Nucleus accumbens (tissue), 56 donors: ENCODE data around the gene IQGAP2.
A peak's percentile ranks its signal among the peaks of the same experiment; 100 is the strongest.

Experiments
- DNase-seq, 56 donors: peaks; one replicate each; lab custom pipeline; 2025; lab: John Stamatoyannopoulos, UW

The IQGAP2 gene

DNA sequence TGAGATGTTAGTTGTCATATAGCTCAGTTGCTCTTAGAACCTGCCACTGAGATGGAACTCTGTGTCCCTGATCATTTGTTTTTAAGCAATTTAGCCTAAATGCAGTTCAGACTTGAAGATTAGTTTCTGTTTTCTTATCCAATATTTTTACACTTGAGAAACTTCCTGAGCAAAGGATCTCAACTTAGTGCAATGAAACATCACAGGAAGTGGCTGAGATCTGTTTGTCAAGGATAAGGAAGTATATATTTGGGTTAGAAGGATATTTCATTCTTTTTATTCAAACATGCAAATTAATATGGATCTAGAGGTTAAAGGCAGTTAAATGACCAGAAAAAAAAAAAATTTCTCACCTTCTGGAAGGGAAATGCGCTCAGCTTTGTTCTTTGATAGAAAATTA lies 293.2 kb downstream of the IQGAP2 start:
- DNase-seq = no peak

DNA sequence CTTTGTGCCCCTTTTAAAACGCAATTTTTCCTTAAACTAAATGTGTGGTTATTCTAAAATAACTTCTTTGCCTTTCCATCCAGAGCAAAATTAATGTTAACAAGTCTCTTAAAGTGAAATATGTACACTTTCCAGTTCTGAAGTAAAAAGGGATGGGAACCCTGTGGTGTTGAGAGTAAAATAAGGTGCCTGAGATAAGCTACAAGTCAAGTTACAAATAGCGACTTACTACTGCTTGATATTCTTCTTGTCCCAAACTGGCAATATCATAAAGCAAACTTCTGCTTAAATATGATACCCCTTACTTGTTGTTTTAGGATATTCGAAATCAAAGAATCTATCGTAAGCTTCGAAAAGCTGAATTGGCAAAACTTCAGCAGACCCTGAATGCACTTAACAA lies 294.6 kb downstream of the IQGAP2 start:
- DNase-seq = no peak

DNA sequence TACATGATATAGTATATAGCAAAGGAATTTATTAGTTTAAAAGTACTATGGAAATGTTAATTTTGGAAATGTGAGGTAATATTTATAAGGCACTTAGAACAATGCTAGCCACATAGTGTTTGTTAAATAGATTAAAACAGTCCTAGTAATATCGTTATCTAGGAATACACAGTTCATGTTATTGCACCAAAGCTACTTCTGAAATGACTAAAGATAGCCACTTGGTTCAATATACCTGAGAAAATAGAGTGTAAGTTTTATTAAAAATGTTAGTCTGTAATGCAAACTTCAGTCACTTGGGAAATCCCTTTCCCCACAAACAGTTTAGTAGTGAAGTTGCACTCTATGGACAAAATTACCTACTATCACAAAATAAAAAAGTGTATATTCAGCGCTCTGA lies 297.5 kb downstream of the IQGAP2 start:
- DNase-seq = no peak

DNA sequence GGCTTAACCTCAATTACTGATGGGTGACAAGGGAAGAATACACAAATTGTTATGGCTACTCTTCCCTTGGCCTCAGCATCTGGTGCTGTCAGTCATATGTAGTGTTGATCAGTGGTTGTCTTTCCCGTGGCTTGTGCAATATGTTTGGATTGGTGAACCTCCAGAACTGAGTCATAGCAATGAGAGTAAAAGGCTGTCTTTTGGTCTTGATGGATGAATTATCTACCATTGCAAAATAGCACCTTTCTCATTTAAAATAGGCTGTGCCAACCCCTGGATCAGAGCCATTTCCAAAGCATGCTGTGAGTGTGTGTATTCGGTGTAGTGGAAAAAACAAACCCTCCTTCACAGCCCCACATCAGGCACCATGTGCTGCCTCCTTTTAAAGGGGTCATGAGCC lies 298.2 kb downstream of the IQGAP2 start:
- no peak for DNase-seq

DNA sequence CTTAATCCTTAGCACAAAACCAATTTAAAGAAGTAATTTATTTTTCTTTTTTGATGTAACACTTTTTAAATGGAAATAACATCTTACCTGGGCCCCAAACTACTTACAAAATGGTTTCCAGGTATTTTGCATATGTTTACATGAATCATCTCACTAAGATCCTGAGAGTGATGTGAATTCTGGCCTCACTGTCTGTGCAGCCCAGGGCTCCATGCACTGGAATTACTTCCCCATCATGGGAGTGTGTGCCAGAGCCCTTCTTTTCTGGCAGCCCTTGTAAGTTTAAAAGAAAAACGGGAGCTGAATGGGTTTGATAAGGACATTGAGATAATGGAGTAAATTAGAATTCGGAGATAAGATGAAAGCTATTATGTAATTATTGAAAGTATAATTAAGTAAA lies 300.6 kb downstream of the IQGAP2 start:
- DNase-seq = no peak

DNA sequence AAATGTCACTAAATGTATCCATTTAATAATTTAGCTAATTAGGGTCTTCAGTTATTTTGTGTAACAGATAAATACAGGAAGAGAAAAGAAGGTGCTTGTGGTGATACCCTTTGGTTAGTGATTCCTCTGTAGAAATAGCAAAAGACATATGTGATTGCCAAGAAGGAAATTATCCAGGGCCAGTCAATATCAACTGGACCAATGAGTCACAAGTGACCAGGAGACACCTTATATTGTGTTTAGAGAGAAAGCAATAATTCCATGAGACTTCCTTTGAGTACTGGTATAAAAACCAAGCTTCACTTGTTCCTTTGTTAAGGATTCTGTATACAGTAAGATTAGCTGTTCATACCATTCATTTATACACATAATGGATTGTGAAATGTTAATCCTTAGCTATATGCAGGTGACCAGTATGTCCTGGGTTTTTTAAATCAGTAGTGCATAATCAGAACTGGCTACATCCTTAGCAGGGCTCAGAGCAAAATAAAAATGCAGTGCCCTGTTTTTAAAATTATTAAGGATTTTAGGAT lies 301.1 kb downstream of the IQGAP2 start:
- DNase-seq = no peak

DNA sequence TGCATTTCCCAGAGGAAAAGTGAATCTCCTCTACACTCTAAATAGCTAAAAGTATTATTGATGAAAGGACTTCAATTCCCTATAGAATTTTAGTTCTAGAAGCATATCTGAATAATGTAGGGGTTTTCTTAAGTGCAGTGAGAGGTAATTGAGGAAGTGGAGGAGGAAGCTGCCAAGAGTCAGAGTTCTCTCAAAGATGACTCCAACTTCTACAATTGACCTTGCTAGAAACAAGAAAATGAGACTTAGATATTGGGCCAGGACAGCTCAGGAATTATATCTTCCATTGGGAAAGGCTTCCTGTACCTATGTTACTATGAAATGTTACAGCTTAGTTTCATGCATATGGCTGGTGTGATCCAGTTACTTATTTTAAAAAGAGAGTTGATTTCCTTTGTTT lies 302.5 kb downstream of the IQGAP2 start:
- no peak for DNase-seq

DNA sequence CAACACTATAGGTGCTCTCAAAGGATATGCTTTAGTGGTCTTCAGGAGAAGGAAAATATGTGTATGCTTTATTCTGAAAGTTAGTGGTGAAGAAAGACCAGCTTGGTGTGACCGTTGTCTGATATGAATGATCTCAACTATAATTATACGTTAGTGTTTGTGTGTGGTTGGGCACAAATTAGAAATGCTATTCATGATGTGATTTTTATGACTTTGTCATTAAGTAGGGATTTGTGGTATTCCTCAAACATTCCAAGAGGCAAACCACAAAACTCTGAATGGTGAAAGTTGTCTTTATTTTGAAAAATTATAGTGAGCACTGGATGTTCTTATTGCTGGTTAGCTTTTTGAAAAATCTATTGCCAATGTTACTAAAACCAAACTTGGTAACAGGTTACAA lies 306.7 kb downstream of the IQGAP2 start:
- no peak for DNase-seq

DNA sequence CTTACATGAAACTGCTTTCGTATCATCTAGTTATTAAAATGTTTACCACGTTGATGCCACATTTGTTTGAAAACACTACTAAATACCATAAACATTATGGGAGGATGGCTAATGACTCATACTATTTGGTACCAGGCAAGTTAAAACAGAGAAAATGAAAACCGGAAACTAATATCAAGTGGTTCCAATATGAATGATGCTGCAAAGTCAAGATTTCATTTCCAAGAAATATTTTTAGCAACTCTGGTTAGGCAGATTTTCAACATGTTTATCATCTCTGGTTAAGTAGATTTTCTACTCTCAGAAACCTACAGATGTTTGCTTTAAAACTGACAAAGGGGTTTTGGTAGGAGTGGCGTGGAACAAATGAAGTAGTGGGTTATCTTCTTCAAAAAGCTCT lies 307.9 kb downstream of the IQGAP2 start:
- DNase-seq = no peak

DNA sequence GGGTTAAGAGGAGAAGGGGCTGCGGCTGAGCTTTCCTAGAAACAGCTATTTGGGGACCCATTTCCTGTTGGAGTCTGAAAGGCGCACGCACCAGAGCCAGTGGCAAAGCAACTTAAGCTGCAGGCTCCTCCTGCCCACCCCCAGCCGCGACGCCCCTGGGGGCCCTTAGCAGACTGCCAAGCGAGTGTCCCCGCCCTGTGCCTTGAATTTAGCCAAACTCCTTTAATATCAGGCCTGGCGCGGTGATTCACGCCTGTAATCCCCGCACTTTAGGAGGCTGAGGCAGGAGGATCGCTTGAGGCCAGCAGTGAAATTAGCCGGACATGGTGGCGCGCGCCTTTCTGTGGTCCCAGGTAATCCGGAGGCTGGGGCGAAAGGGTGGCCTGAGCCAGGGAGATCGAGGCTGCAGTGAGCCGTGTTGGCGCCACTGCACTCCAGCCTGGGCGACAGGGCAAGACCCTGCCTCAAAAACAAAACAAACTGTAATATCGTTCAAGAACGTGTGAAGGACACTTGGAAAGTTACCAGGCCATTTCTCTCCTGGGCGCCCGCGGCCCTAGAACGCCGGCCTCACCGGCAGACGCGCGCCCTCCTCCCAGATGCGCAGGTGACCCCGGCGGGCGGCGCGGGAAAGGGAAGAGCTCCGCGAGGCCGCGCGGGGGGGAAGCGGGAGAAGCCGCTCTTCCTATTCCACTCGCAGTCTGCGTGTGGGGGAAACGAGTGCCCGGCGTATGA lies 311.8 kb downstream of the IQGAP2 start:
- DNase-seq = peak in 1 of 56 donors; percentile 4

DNA sequence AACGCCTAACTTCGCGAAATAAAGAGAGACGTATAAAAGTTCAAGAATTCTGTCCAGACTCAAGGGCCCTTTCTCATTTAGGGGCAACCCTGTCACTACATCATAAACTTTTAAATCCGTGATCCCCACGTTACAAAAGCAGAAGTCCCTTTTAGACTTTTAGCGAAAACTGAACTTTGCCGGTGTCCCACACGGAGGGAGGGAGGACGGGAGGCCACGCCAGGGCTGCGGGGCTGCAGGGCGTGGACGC lies 312.3 kb downstream of the IQGAP2 start:
- no peak for DNase-seq

DNA sequence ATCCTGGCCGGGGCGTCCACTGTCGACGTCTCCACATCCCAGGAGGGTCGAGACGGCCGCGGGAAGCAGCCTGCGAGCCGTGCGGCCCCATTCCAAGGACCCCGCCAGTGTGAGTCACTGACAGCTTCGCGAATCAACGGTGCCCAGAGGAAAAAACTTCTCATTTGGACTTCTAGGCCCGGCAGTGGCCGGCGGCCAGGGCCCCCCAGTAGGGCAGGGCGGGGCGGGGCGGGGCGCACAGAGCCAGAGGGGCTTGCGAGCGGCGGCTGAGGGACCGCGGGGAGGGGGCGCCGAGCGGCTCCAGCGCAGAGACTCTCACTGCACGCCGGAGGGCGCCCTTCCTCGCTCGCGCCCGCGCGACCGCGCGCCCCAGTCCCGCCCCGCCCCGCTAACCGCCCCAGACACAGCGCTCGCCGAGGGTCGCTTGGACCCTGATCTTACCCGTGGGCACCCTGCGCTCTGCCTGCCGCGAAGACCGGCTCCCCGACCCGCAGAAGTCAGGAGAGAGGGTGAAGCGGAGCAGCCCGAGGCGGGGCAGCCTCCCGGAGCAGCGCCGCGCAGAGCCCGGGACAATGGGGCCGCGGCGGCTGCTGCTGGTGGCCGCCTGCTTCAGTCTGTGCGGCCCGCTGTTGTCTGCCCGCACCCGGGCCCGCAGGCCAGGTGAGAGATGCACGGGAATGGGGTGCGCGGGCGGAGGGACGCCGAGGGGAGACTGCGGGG lies 312.8 kb downstream of the IQGAP2 start, which contains the start of gene F2R:
TSS of gene F2R (plus strand) at position 391 of the 720 bp plus-strand sequence. CDS start at position 573, 182 bp downstream.
- DNase-seq = peak in 9 of 56 donors; percentile 0 to 65 (median 9)

DNA sequence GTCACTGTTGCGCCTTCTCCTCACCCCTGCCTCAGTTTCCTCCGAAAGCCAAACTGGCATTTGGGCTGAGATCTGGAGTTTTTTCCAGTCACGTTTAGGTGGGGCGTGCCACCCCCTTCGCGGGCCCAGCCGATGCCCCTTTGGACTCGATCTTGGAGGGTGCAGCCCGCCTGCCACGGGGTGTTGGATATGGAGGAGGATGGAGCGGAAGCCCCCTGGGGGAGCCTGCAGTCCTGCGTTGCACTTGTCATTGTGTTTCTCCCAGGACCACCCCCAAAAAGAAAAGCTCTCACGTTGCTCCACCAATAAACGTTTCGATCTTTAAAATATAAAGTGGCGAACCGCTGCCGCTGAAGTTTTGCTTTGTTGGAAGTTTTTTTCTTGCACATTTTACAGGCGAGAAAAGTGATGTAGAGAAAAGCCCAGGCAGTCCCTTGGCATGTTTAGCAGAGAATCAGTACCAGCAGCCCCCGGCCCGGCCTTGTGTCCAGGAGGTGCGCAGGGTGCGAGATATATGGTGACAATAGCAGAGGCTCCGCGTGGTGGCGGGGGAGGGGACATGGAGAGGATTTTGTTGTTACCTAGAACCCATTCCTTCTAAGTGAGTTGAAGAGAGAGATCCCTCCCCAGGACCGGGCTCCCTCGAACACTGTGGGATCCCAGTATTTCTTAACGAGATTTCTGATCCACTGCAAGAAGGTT lies 313.5 kb downstream of the IQGAP2 start:
- no peak for DNase-seq

DNA sequence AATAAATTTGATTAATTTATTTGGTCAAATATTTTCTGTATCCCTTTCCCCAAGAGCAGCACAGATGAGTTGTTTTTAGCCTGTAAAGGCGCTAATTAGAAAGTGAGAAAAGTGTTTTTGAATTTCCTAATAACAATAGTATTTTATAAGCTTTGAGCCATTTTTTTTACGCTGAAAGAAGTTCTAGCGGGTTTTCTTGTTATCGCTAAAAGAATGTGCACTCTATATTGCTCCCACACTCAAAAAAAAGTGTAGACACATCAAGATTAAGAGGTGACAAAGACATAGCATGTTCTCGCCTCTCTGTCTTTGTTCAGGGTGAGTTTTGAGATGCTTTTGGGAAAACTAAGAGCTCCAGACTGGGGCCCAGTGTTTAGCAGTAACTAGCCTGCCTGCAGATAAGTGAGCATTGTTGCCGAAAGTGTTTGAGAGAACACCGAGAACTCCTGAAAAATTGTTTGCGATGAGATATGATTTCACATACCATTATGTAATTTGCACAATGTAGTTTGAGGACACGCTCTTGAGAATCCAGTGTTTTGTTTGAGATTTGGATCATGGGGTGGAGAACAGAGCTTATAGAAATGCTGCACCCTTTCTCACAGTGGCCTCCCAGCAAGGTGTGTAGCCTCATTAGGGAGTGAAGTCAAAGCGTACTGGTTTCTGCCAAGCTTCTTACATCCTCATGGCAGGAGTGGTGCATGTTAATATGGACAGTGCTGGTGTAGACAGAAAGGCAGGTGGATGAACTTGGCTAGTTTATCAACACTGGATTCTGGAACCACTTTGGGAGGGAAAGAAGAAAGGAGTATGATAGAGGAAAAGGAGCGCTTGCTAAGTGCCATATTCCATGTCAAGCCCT lies 314.4 kb downstream of the IQGAP2 start:
- no peak for DNase-seq

DNA sequence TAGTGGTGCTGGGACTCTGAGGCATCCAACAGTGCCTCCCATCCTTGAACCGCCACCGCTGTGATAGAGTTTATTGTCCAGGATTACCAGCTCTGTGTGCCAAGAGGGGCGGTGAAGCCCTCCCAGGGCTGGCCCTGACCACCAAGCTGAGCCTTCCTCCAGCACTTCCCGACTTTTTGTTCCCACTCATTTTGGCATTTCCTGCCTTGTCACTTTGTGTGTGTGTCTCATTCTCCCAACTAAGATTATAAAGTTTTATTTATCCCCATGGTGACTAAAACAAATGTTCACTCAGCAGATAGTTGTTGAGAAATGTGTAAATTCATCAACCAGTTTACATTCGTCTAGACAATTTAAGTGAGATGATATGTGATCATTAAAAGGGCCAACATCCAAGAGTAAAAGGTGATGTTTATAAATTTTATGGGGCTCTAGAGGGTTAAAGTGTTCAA lies 315.3 kb downstream of the IQGAP2 start:
- no peak for DNase-seq

DNA sequence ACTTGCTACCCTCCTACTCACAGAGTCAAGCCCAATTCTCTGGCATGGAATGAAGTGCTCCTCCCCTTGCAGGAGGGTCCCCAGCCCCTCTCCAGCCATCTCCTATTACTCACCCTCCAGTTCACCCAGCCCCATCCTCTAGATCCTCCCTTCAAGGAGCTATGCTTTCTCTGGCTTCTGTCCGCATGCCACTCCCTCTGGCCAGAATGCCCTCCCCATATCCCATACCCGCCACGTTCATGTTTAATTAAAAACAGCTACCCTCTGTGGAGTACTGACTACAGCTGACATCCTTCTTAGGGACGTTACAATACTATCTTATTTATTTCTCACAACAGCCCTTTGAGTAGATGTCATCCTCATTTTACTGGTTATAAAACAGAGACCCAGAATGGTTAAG lies 315.8 kb downstream of the IQGAP2 start:
- no peak for DNase-seq

DNA sequence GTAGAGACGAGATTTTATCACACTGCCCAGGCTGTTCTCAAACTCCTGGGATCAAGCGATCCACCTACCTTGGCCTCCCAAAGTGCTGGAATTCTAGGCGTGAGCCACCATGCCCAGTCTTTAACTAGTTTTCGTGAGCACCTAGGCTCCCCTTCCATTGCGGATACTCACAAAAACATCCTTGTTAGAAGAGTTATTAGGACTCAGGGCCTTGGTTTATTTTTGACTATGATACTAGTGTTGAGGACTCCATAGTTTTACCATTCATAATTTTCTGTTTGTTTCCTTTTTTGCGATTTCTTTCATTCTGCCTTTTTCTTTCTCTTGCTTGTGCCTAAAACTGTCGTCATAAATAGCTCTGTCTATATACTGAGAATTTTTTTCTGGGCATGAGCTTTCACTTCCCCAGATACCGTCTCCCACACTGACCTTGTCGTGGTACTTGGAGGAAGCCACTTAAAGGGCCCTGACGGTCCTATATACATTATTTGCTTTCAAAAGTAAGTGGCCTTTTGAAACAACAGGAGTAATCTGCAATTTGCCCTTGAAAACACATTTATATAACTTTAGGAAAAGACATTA lies 318.0 kb downstream of the IQGAP2 start:
- no peak for DNase-seq

DNA sequence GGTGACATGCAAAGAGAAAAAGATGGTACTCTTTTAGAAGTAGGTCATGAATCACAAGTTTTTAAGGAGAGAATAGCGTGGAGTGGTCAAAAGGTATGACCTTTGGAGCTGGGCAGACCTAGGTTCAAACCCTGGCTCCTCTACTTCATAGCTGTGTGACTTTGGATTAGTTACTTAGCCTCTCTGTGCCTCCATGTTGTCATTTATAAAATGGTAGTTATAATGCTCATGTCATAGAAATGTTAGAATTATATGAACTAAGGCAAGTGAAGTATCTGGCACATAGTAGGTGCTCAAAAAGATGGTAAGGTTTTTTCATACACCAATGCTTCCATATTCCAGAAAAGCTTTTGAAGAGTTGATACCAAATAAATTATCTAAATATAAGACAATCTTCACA lies 320.2 kb downstream of the IQGAP2 start:
- no peak for DNase-seq

DNA sequence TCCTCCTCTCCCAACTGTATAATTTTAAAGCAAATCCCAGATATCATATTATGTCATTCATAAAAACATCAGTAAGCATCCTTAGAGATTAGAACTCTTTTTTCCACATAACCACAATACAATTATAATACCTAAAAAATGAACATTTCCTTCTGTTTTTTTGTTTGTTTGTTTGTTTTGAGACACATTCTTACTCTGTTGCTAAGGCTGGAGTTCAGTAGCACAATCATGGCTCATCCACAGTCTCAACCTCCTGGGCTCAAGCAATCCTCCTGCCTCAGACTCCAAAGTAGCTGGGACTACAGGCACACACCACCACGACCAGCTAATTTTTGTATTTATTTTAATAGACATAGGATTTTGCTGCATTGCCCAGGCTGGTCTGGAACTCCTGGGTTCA lies 320.8 kb downstream of the IQGAP2 start:
- DNase-seq = no peak

DNA sequence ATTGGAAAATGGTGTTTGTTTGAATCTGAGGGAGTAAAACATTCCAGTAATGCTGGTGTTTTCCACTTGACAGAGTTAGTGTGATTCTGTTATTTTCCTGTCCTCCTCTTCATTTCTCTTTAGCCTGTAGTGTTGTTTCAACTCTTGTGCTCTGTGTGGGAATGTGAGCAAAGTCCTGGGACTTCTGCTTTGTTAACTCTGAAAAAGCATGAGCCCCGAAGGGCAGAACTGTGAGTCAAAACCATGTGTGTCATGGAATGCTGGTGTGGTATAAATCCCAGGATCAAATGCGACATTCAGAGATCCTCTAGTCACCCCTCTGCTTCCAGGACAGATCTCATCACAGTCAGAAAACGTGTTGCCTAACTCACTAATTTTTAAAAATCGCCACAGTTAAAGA lies 321.8 kb downstream of the IQGAP2 start:
- no peak for DNase-seq
